Transverse colon (tissue), 4 donors: ENCODE measurements around the gene CNGA2.

Experiments used
- CTCF ChIP-seq, 5 experiments: fragments of 200-600 bp in 3 of 5; fragments of 450-650 bp in 2 of 5; sonication (generic) in 3 of 5; IDR thresholded peaks; 1 replicate in 2 of 5; 2 replicates in 3 of 5; pipeline ENCODE4 v1.5.1; 2016 to 2017; ENCODE audit warnings: antibody characterized with exemption in 5 of 5, inconsistent platforms in 3 of 5, mild to moderate bottlenecking in 2 of 5, moderate library complexity in 1 of 5
- EP300 ChIP-seq: sonication (generic); formaldehyde crosslinking; IDR thresholded peaks from one replicate; pipeline ENCODE4 v1.6.1; 2017; ENCODE audit warnings: antibody characterized with exemption, low read depth
- POLR2A ChIP-seq: fragments of 450-650 bp; IDR thresholded peaks from one replicate; pipeline ENCODE4 v1.6.1; 2016; ENCODE audit warnings: antibody characterized with exemption, mild to moderate bottlenecking, moderate library complexity
- POLR2AphosphoS5 ChIP-seq, 3 donors: sonication (generic); formaldehyde crosslinking; IDR thresholded peaks; one replicate each; pipeline ENCODE4 v1.6.1; 2016; ENCODE audit warnings: antibody characterized with exemption in 3 of 3

- TF ChIP-seq CTCF (IDR thresholded peaks at IDR 0.05) (peak in 2 of 5 experiments; percentile 6 to 17), POLR2AphosphoS5 (IDR thresholded peaks at IDR 0.05) (no peak), POLR2A (no peak), EP300 (no peak)
Observed at GRCh38 chrX:151722241-151722846, 12.2 kb upstream of the CNGA2 start.
